IPS-18c (cell line): ENCODE results near the gene BAIAP2.
"Not testable (repeated sequence)": the region's sequence is repeated elsewhere in the genome, so short reads cannot be mapped to it uniquely, and the experiment has no call there.

Experiments used
- H3K4me3 ChIP-seq: 2 replicates; pipeline ENCODE4 v1.7.0; 2013; ENCODE audit warnings: low read depth, mild to moderate bottlenecking, low read length, moderate library complexity; ENCODE audit not compliant: insufficient read depth
- H3K9me3 ChIP-seq: one replicate; pipeline ENCODE4 v1.6.1; 2013; ENCODE audit warnings: mild to moderate bottlenecking, low read length, moderate library complexity; ENCODE audit not compliant: control insufficient read depth, insufficient read depth

The BAIAP2 gene

GRCh38 chr17:81143200-81143527 lies 108.2 kb downstream of the BAIAP2 start:
- no peak overlapping the region for H3K4me3 ChIP-seq
- H3K9me3 ChIP-seq = no peaks in the 10 kb centered on the region

GRCh38 chr17:81143717-81144422 lies 108.9 kb downstream of the BAIAP2 start:
- no peak overlapping the region for H3K4me3 ChIP-seq

GRCh38 chr17:81144423-81144781 lies 109.5 kb downstream of the BAIAP2 start:
- no peak overlapping the region for H3K4me3 ChIP-seq

More at GRCh38 chr17:81143717-81144422, 108.9 kb downstream of the BAIAP2 start:
- no peaks in the 10 kb centered on the region for H3K9me3 ChIP-seq

GRCh38 chr17:81146208-81146607 lies 111.3 kb downstream of the BAIAP2 start:
- H3K4me3 ChIP-seq, H3K9me3 ChIP-seq: not testable (repeated sequence)

More at GRCh38 chr17:81144423-81144781, 109.5 kb downstream of the BAIAP2 start:
- H3K9me3 ChIP-seq = no peaks in the 10 kb centered on the region

GRCh38 chr17:81147701-81148100 lies 112.8 kb downstream of the BAIAP2 start:
- H3K4me3 ChIP-seq = no peak overlapping the region
- H3K9me3 ChIP-seq = no peaks in the 10 kb centered on the region

- Histone ChIP-seq H3K4me3 (no peak overlapping the region), H3K9me3 (no peaks in the 10 kb centered on the region)
Observed at GRCh38 chr17:81148571-81148970, 113.6 kb downstream of the BAIAP2 start.

GRCh38 chr17:81148986-81149533 lies 114.1 kb downstream of the BAIAP2 start:
- H3K9me3 ChIP-seq = no peaks in the 10 kb centered on the region

GRCh38 chr17:81150377-81151077 lies 115.6 kb downstream of the BAIAP2 start:
- Histone ChIP-seq H3K9me3 (no peaks in the 10 kb centered on the region), H3K4me3 (no peak overlapping the region)

More at GRCh38 chr17:81148986-81149533, 114.1 kb downstream of the BAIAP2 start:
- no peak overlapping the region for H3K4me3 ChIP-seq

- Histone ChIP-seq H3K4me3 (no peak overlapping the region), H3K9me3 (no peaks in the 10 kb centered on the region)
Observed at GRCh38 chr17:81151278-81151677, 116.3 kb downstream of the BAIAP2 start.

- H3K9me3 ChIP-seq = no peaks in the 10 kb centered on the region
Observed at GRCh38 chr17:81152288-81152828, 117.4 kb downstream of the BAIAP2 start.

GRCh38 chr17:81153340-81153803 lies 118.4 kb downstream of the BAIAP2 start:
- Histone ChIP-seq H3K9me3 (no peaks in the 10 kb centered on the region), H3K4me3 (no peak overlapping the region)

More at GRCh38 chr17:81152288-81152828, 117.4 kb downstream of the BAIAP2 start:
- H3K4me3 ChIP-seq = no peak overlapping the region

GRCh38 chr17:81154016-81154415 lies 119.1 kb downstream of the BAIAP2 start:
- H3K4me3 ChIP-seq, H3K9me3 ChIP-seq: not testable (repeated sequence)

GRCh38 chr17:81154961-81155360 lies 120.0 kb downstream of the BAIAP2 start:
- Histone ChIP-seq H3K4me3 (no peak overlapping the region), H3K9me3 (no peaks in the 10 kb centered on the region)

GRCh38 chr17:81156866-81157805 lies 122.2 kb downstream of the BAIAP2 start:
- Histone ChIP-seq H3K4me3 (no peak overlapping the region), H3K9me3 (no peaks in the 10 kb centered on the region)

GRCh38 chr17:81157848-81158687 lies 123.1 kb downstream of the BAIAP2 start:
- Histone ChIP-seq H3K9me3 (no peaks in the 10 kb centered on the region), H3K4me3 (no peak overlapping the region)
